ENCODE measurements around the gene MSI2. TPM values are rescaled to one million over a fixed set of nuclear protein-coding genes. Genes with fewer than 3 reads are reported as not detected.

The MSI2 gene
- total and polyA plus RNA-seq, 2 donors (not counting 3 experiments of a cell fraction or from before 2014, with no cell fraction given): 20.9 to 59.3 TPM

GRCh38 chr17:57423541-57423940 is 167.2 kb downstream of the MSI2 start:
- DNase-seq (ENCODE audit: low read depth, low spot score): no peak
- Histone ChIP-seq H2AFZ (ENCODE audit: low read depth, low read length) (no peak overlapping the region), H3K36me3 (ENCODE audit: control insufficient read depth in 2 of 2, extremely low read depth in 1 of 2, insufficient read depth in 2 of 2, low read length in 2 of 2) (no peaks in the 10 kb centered on the region), H3K9me3 (replicated peaks; ENCODE audit: control insufficient read depth, insufficient read depth, low read length) (no peaks in the 10 kb centered on the region), H3K4me2 (ENCODE audit: insufficient read depth, low read length) (no peak overlapping the region), H3K9ac (replicated peaks; ENCODE audit: extremely low read depth, insufficient read depth, low read length) (no peak overlapping the region), H3K79me2 (ENCODE audit: control insufficient read depth, insufficient read depth, low read length) (no peaks in the 10 kb centered on the region), H4K20me1 (replicated peaks; ENCODE audit: control insufficient read depth, extremely low read depth, insufficient read depth, low read length) (peaks cover 4% of the 10 kb centered on the region), H3K9me1 (replicated peaks; ENCODE audit: control insufficient read depth, extremely low read depth, insufficient read depth, low read length) (no peaks in the 10 kb centered on the region), H3K27me3 (ENCODE audit: control insufficient read depth in 2 of 2, insufficient read depth in 2 of 2, low read length in 2 of 2) (no peaks in the 10 kb centered on the region), H3K4me1 (ENCODE audit: control insufficient read depth, extremely low read depth, insufficient read depth, low read length) (peaks cover 23% of the 10 kb centered on the region), H3K4me3 (replicated peaks in 1 of 3; ENCODE audit: insufficient read depth in 1 of 3, low read depth in 1 of 3, low read length in 3 of 3) (no peak overlapping the region), H3K27ac (ENCODE audit: insufficient read depth, low read depth, low read length) (no peak overlapping the region)
- intact Hi-C loops (cut with micrococcal nuclease): loop anchor here (5.0 kb wide), 1 partner anchor 46 kb away; no protein-coding TSS in a partner anchor
- FAIRE-seq: no peak
- POLR2A ChIA-PET: no interaction called here
- CTCF ChIA-PET: interaction anchor here (0.6 to 2.6 kb wide), 5 partner anchors 9 to 180 kb away, joined by 3 to 13 read pairs (median 4); no protein-coding TSS in a partner anchor
- dilution Hi-C loops (cut with MboI; ENCODE audit: extremely low pct_ligation_motif_present, low sequenced_read_pairs): no loop called here
- BruUV-seq (replicated peaks): no TSS peak
- TF ChIP-seq EZH2 (IDR thresholded peaks at IDR 0.05; ENCODE audit: borderline replicate concordance, low read depth, low read length, severe bottlenecking) (no peak), POLR2A (IDR thresholded peaks at IDR 0.05; ENCODE audit: low read depth, low read length) (no peak), GATA2 (IDR thresholded peaks at IDR 0.05; ENCODE audit: insufficient read depth, insufficient read length, low read depth, low read length) (no peak), MYC (IDR thresholded peaks at IDR 0.05; ENCODE audit: low read depth, low read length) (no peak), POLR2AphosphoS5 (IDR thresholded peaks at IDR 0.05; ENCODE audit: insufficient read depth, low read depth, low read length) (no peak), JUN (IDR thresholded peaks at IDR 0.05; ENCODE audit: borderline replicate concordance, insufficient read depth, insufficient read length, low read depth) (no peak), FOS (IDR thresholded peaks at IDR 0.05; ENCODE audit: borderline replicate concordance, insufficient read depth, low read length) (no peak)
- TF ChIP-seq, protein P1, sequence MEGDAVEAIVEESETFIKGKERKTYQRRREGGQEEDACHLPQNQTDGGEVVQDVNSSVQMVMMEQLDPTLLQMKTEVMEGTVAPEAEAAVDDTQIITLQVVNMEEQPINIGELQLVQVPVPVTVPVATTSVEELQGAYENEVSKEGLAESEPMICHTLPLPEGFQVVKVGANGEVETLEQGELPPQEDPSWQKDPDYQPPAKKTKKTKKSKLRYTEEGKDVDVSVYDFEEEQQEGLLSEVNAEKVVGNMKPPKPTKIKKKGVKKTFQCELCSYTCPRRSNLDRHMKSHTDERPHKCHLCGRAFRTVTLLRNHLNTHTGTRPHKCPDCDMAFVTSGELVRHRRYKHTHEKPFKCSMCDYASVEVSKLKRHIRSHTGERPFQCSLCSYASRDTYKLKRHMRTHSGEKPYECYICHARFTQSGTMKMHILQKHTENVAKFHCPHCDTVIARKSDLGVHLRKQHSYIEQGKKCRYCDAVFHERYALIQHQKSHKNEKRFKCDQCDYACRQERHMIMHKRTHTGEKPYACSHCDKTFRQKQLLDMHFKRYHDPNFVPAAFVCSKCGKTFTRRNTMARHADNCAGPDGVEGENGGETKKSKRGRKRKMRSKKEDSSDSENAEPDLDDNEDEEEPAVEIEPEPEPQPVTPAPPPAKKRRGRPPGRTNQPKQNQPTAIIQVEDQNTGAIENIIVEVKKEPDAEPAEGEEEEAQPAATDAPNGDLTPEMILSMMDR (IDR thresholded peaks at IDR 0.05; ENCODE audit: extremely low read depth in 1 of 2, insufficient read depth in 1 of 2, low read depth in 1 of 2, low read length in 2 of 2): no peak
- TF ChIP-seq, protein P2, sequence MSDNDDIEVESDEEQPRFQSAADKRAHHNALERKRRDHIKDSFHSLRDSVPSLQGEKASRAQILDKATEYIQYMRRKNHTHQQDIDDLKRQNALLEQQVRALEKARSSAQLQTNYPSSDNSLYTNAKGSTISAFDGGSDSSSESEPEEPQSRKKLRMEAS (IDR thresholded peaks at IDR 0.05; ENCODE audit: insufficient read depth, insufficient read length): no peak

All from endothelial cell of umbilical vein (primary cell).